ENCODE data around the gene FZD7.

DNA sequence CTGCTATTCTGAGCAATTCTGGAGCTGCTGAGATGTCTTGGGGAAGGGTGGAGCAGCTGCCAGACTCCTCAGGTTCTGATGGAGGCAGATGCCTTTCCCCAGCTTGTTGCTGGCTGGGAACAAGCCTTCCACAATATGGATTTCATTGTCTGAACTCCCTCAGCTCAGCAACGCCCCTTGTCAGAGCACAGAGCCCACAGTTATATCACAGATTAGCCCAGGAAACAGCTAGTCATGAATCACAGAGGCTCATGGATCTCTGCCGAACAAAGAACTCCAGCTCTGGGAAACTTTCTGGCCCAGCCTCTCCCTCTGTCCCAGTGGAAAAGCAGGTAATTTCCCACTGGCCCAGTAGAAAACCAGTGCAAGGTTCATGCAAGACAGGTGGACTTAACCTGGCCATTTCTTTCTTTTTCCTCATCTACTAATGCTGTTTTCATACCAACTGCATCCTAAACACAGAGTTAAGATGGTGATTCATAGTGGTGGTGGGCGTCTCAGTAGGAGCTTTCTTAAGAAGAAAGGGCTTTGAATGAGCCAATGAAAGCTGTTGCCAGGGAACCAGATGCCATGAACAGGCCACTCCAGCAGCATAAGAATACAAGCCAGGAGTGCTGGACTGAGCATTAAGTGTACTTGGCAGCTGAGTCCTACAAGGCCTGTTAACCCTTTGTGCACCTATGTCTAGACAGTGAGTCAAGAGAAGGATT lies 30.7 kb downstream of the FZD7 start:
- TF ChIP-seq CTCF (IDR thresholded peaks at IDR 0.05) (no peak), EZH2 (IDR thresholded peaks at IDR 0.05; ENCODE audit: borderline replicate concordance, insufficient read depth, low read depth, low read length, poor library complexity, severe bottlenecking) (no peak)

Data from B cell (primary cell).